HCT116 (cell line): ENCODE data around the gene SAMD1. TPM values are rescaled to one million over a fixed set of nuclear protein-coding genes. Genes with fewer than 3 reads are reported as not detected.

Source experiments
- ATAC-seq: fragments of 200-7000 bp; cut with Tn5 transposase; 2 replicates; pipeline ENCODE4 v1.9.1; 2020; ENCODE audit warnings: mild to moderate bottlenecking, moderate library complexity
- BruUV-seq: library from RNA; stranded (reverse); fragments of 400-500 nt; replicated peaks from 2 replicates; lab custom pipeline; 2021; lab: Mats Ljungman, UMichigan
- CTCF ChIA-PET: fragments of 300-600 bp; sonication (Branson Sonifier 250); formaldehyde crosslinking; loops from one replicate; lab custom pipeline; 2021; ENCODE audit warnings: antibody characterized with exemption; lab: Charles Lee
- POLR2A ChIA-PET: fragments of 300-600, 350-600 bp; sonication (Branson Sonifier 250); formaldehyde crosslinking; loops from one replicate; lab custom pipeline; 2021; ENCODE audit warnings: antibody characterized with exemption; lab: Charles Lee
- RAD21 ChIA-PET, 2 experiments: fragments of 300-600 bp; sonication (Branson Sonifier 250); formaldehyde crosslinking; loops; one replicate each; lab custom pipeline; 2023; ENCODE audit warnings: low total read pairs in 2 of 2; ENCODE audit not compliant: uncharacterized antibody in 2 of 2, unreplicated experiment in 2 of 2, low non-redundant PET in 1 of 2; lab: Charles Lee
- DNase-seq: peaks from one replicate; pipeline ENCODE4 v3.0.0-alpha.2; 2010; ENCODE audit warnings: low read depth, low spot score
- H2AFZ ChIP-seq: fragments of 200-600 bp; shearing (Covaris generic), sonication (generic); 2 replicates; pipeline ENCODE4 v1.6.1; 2017; ENCODE audit warnings: low read depth, mixed run types, mixed read lengths, antibody characterized with exemption, low read length; ENCODE audit not compliant: poor library complexity, severe bottlenecking
- H3K27ac ChIP-seq: 2 replicates; pipeline ENCODE4 v1.5.1; 2012; ENCODE audit warnings: low read depth, low read length
- H3K27me3 ChIP-seq: fragments of 200-600 bp; sonication (generic); 2 replicates; pipeline ENCODE4 v1.6.1; 2016; ENCODE audit warnings: mixed run types, low read length, mixed read lengths; ENCODE audit not compliant: insufficient read depth
- H3K36me3 ChIP-seq, 2 experiments: fragments of 200-500 bp in 1 of 2; fragments of 200-600 bp in 1 of 2; sonication (Bioruptor generic) in 1 of 2; sonication (generic) in 1 of 2; 2 replicates each; pipeline versions ENCODE4 v1.5.1 to v1.6.1; 2014 to 2016; ENCODE audit warnings: low read length in 2 of 2, inconsistent platforms in 1 of 2, mixed read lengths in 1 of 2, mixed run types in 1 of 2; ENCODE audit not compliant: insufficient read depth in 2 of 2, control insufficient read depth in 1 of 2
- H3K4me1 ChIP-seq, 2 experiments: fragments of 200-600 bp in 1 of 2; sonication (generic) in 1 of 2; 2 replicates each; pipeline versions ENCODE4 v1.5.1 to v1.6.1; 2012 to 2017; ENCODE audit warnings: low read length in 2 of 2, inconsistent platforms in 1 of 2, mild to moderate bottlenecking in 1 of 2, mixed read lengths in 1 of 2, mixed run types in 1 of 2, moderate library complexity in 1 of 2; ENCODE audit not compliant: insufficient read depth in 2 of 2, control insufficient read depth in 1 of 2
- H3K4me2 ChIP-seq: fragments of 200-600 bp; sonication (generic); 2 replicates; pipeline ENCODE4 v1.6.1; 2017; ENCODE audit warnings: mixed run types, low read length, mixed read lengths
- H3K4me3 ChIP-seq, 2 experiments: fragments of 200-600 bp in 1 of 2; sonication (generic) in 1 of 2; replicated peaks in 1 of 2; 2 replicates each; pipeline ENCODE4 v1.5.1; 2011 to 2016; ENCODE audit warnings: low read length in 2 of 2, control low read depth in 1 of 2, low read depth in 1 of 2, mild to moderate bottlenecking in 1 of 2, mixed read lengths in 1 of 2, mixed run types in 1 of 2
- H3K79me2 ChIP-seq: fragments of 200-600 bp; sonication (generic); 2 replicates; pipeline ENCODE4 v1.6.1; 2017; ENCODE audit warnings: mild to moderate bottlenecking, mixed run types, low read length, moderate library complexity, mixed read lengths; ENCODE audit not compliant: insufficient read depth
- H3K9ac ChIP-seq: fragments of 200-600 bp; sonication (generic); 2 replicates; pipeline ENCODE4 v1.6.1; 2016; ENCODE audit warnings: low read length, mixed read lengths
- H3K9me2 ChIP-seq: fragments of 200-600 bp; sonication (generic), shearing (Covaris generic); 2 replicates; pipeline ENCODE4 v1.6.1; 2017; ENCODE audit warnings: mixed run types, mild to moderate bottlenecking, moderate library complexity; ENCODE audit not compliant: insufficient read depth
- H3K9me3 ChIP-seq, 2 experiments: fragments of 200-500 bp in 1 of 2; fragments of 200-600 bp in 1 of 2; sonication (Bioruptor generic) in 1 of 2; sonication (generic) in 1 of 2; 2 replicates each; pipeline ENCODE4 v1.6.1; 2014 to 2017; ENCODE audit warnings: low read length in 2 of 2, mixed read lengths in 2 of 2, inconsistent platforms in 1 of 2, low read depth in 1 of 2, mild to moderate bottlenecking in 1 of 2, mixed run types in 1 of 2, moderate library complexity in 1 of 2; ENCODE audit not compliant: control insufficient read depth in 1 of 2, insufficient read depth in 1 of 2
- H4K20me1 ChIP-seq: fragments of 200-600 bp; sonication (generic), shearing (Covaris generic); 2 replicates; pipeline ENCODE4 v1.6.1; 2017; ENCODE audit warnings: mixed run types, mild to moderate bottlenecking, moderate library complexity; ENCODE audit not compliant: insufficient read depth
- EGR1 ChIP-seq: IDR thresholded peaks from 2 replicates; pipeline ENCODE4 v1.6.1; 2012; ENCODE audit warnings: low read depth
- EZH2phosphoT487 ChIP-seq: fragments of 200-600 bp; IDR thresholded peaks from 2 replicates; pipeline ENCODE4 v1.6.1; 2018; ENCODE audit warnings: antibody characterized with exemption, borderline replicate concordance
- POLR2A ChIP-seq: IDR thresholded peaks from 2 replicates; pipeline ENCODE4 v1.7.0; 2011; ENCODE audit warnings: borderline replicate concordance; ENCODE audit not compliant: insufficient read depth, insufficient read length; ENCODE audit errors: extremely low read depth
- SRF ChIP-seq: IDR thresholded peaks from 2 replicates; pipeline ENCODE4 v1.6.1; 2012; ENCODE audit warnings: low read depth
- TCF7L2 ChIP-seq: IDR thresholded peaks from 2 replicates; pipeline ENCODE4 v1.7.0; 2011; ENCODE audit warnings: borderline replicate concordance, inconsistent platforms; ENCODE audit not compliant: insufficient read depth, insufficient read length; ENCODE audit errors: extremely low read depth
- ZFX ChIP-seq: fragments of 450-650 bp; IDR thresholded peaks from 2 replicates; pipeline ENCODE4 v1.6.1; 2017
- intact Hi-C: fragments of 100-400 bp; cut with micrococcal nuclease; formaldehyde crosslinking; loops from 2 replicates; pipeline ENCODE4 v1.10.0; 2022
- total RNA-seq: library from RNA; stranded (reverse); gene quantifications from one replicate; pipeline ENCODE4 v1.2.1, GENCODE V29; 2021; ENCODE audit not compliant: unreplicated experiment
- TF ChIP-seq, protein P1 (sequence below): IDR thresholded peaks from 2 replicates; pipeline ENCODE4 v1.6.1; 2012
- TF ChIP-seq, protein P2 (sequence below): IDR thresholded peaks from 2 replicates; pipeline ENCODE4 v1.6.1; 2012
- TF ChIP-seq, protein P3 (sequence below): IDR thresholded peaks from 2 replicates; pipeline ENCODE4 v1.6.1; 2012; ENCODE audit warnings: low read depth

Gene SAMD1
- total RNA-seq, 1 experiment from 2014 or later = 62.9 TPM

DNA sequence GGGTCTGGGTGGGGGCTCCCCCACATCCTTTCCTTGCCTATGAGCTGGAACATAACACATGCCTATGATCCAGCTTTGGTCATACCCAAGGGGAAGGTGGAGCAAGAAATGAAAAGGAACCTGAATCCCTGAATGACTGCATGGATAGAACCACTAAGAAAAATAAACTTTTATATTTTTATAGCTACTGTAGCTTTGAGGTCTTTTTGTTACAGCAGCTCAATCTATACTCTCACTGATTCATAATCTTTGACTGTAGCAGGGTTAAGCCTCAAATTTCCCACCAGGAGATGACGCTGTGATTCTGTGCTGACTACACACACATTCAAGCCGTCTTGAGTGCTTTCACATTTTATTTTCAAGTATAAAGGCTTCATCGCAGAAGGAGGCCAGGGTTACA is 37.5 kb downstream of the SAMD1 start:
- intact Hi-C loops = no loop called here
- DNase-seq = no peak
- Histone ChIP-seq H3K79me2 (no peaks in the 10 kb centered on the region), H4K20me1 (no peaks in the 10 kb centered on the region), H2AFZ (no peak overlapping the region), H3K27ac (no peak overlapping the region), H3K9me3 (no peaks in the 10 kb centered on the region), H3K27me3 (no peaks in the 10 kb centered on the region), H3K9ac (no peak overlapping the region), H3K4me1 (peaks cover 1 to 11% of the 10 kb centered on the region in 2 experiments), H3K9me2 (no peaks in the 10 kb centered on the region), H3K4me3 (no peak overlapping the region), H3K4me2 (no peak overlapping the region), H3K36me3 (peaks cover 0 to 6% of the 10 kb centered on the region in 2 experiments; a peak in 2 of 4 replicates)
- ATAC-seq = no peak
- CTCF ChIA-PET = interaction anchor here (1.2 kb wide), 1 partner anchor 10 kb away, joined by 7 read pairs; no protein-coding TSS in a partner anchor
- POLR2A ChIA-PET = interaction anchor here (0.6 kb wide), 1 partner anchor 29 kb away, joined by 3 read pairs; no protein-coding TSS in a partner anchor
- no TSS peak for BruUV-seq
- RAD21 ChIA-PET = no interaction called here
- no peak for TF ChIP-seq ZFX
- TF ChIP-seq, protein P1, sequence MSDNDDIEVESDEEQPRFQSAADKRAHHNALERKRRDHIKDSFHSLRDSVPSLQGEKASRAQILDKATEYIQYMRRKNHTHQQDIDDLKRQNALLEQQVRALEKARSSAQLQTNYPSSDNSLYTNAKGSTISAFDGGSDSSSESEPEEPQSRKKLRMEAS = no peak
- no peak for TF ChIP-seq SRF
- no peak for TF ChIP-seq EGR1
- TF ChIP-seq, protein P2, sequence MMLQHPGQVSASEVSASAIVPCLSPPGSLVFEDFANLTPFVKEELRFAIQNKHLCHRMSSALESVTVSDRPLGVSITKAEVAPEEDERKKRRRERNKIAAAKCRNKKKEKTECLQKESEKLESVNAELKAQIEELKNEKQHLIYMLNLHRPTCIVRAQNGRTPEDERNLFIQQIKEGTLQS = no peak
- TF ChIP-seq TCF7L2 = no peak
- no peak for TF ChIP-seq POLR2A
- no peak for TF ChIP-seq EZH2phosphoT487
- TF ChIP-seq, protein P3, sequence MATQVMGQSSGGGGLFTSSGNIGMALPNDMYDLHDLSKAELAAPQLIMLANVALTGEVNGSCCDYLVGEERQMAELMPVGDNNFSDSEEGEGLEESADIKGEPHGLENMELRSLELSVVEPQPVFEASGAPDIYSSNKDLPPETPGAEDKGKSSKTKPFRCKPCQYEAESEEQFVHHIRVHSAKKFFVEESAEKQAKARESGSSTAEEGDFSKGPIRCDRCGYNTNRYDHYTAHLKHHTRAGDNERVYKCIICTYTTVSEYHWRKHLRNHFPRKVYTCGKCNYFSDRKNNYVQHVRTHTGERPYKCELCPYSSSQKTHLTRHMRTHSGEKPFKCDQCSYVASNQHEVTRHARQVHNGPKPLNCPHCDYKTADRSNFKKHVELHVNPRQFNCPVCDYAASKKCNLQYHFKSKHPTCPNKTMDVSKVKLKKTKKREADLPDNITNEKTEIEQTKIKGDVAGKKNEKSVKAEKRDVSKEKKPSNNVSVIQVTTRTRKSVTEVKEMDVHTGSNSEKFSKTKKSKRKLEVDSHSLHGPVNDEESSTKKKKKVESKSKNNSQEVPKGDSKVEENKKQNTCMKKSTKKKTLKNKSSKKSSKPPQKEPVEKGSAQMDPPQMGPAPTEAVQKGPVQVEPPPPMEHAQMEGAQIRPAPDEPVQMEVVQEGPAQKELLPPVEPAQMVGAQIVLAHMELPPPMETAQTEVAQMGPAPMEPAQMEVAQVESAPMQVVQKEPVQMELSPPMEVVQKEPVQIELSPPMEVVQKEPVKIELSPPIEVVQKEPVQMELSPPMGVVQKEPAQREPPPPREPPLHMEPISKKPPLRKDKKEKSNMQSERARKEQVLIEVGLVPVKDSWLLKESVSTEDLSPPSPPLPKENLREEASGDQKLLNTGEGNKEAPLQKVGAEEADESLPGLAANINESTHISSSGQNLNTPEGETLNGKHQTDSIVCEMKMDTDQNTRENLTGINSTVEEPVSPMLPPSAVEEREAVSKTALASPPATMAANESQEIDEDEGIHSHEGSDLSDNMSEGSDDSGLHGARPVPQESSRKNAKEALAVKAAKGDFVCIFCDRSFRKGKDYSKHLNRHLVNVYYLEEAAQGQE = no peak
